HG03521 (cell line): Measurements from ENCODE around the gene CELA3A.
"Not testable (repeated sequence)": the region's sequence is repeated elsewhere in the genome, so short reads cannot be mapped to it uniquely, and the experiment has no call there.

Experiments used
- ATAC-seq: cut with Tn5 transposase; IDR thresholded peaks from one replicate; pipeline ENCODE4 v1.9.1; 2021; ENCODE audit warnings: mild to moderate bottlenecking, moderate library complexity; ENCODE audit not compliant: unreplicated experiment

Gene CELA3A

GRCh38 chr1:21980515-21981220 is 20.8 kb upstream of the CELA3A start:
- ATAC-seq = not testable (repeated sequence)

GRCh38 chr1:21981253-21981652 is 20.2 kb upstream of the CELA3A start:
- not testable (repeated sequence) for ATAC-seq

- not testable (repeated sequence) for ATAC-seq
These were observed 19.3 kb upstream of the CELA3A start for GRCh38 chr1:21982122-21982521.

- ATAC-seq = not testable (repeated sequence)
These were observed 17.9 kb upstream of the CELA3A start for GRCh38 chr1:21983539-21983938.

- not testable (repeated sequence) for ATAC-seq
These were observed 15.6 kb upstream of the CELA3A start for GRCh38 chr1:21985893-21986292.

GRCh38 chr1:21986386-21986785 is 15.1 kb upstream of the CELA3A start:
- not testable (repeated sequence) for ATAC-seq

- ATAC-seq = not testable (repeated sequence)
These were observed 11.6 kb upstream of the CELA3A start for GRCh38 chr1:21989672-21990393.

- not testable (repeated sequence) for ATAC-seq
These were observed 9.3 kb upstream of the CELA3A start for GRCh38 chr1:21992186-21992585.

GRCh38 chr1:21994716-21995115 is 6.7 kb upstream of the CELA3A start:
- not testable (repeated sequence) for ATAC-seq

GRCh38 chr1:21996663-21996970 is 4.8 kb upstream of the CELA3A start:
- ATAC-seq = not testable (repeated sequence)

- ATAC-seq = not testable (repeated sequence)
These were observed 3.4 kb upstream of the CELA3A start for GRCh38 chr1:21997891-21998623.

- ATAC-seq = not testable (repeated sequence)
These were observed 2.7 kb upstream of the CELA3A start for GRCh38 chr1:21998624-21999294.

GRCh38 chr1:21999645-22000044 is 1.8 kb upstream of the CELA3A start:
- ATAC-seq = not testable (repeated sequence)

GRCh38 chr1:22002461-22002860 is 1.0 kb downstream of the CELA3A start:
- ATAC-seq = not testable (repeated sequence)

- ATAC-seq = not testable (repeated sequence)
These were observed 1.4 kb downstream of the CELA3A start for GRCh38 chr1:22002875-22003274.

GRCh38 chr1:22003959-22004358 is 2.5 kb downstream of the CELA3A start:
- not testable (repeated sequence) for ATAC-seq

GRCh38 chr1:22005261-22006149 is 4.0 kb downstream of the CELA3A start:
- ATAC-seq = not testable (repeated sequence)

GRCh38 chr1:22006736-22007135 is 5.3 kb downstream of the CELA3A start:
- not testable (repeated sequence) for ATAC-seq

- not testable (repeated sequence) for ATAC-seq
These were observed 5.8 kb downstream of the CELA3A start for GRCh38 chr1:22007262-22007661.

- not testable (repeated sequence) for ATAC-seq
These were observed 8.1 kb downstream of the CELA3A start for GRCh38 chr1:22009566-22009965.
